ENCODE measurements around the gene TMEM179B. TPM values are rescaled to one million over a fixed set of nuclear protein-coding genes. Genes with fewer than 3 reads are reported as not detected.
A peak's percentile ranks its signal among the peaks of the same experiment; 100 is the strongest.

Gene TMEM179B
- total and polyA plus RNA-seq, 9 of the 15 experiments (the other 6 are each of a cell fraction or from before 2014, with no cell fraction given) = 27.7 to 105 (median 37.0) TPM

- TF ChIP-seq GMEB1 (CRISPR knock-in tag; IDR thresholded peaks at IDR 0.05) = no peak
- no peak for TF ChIP-seq PHF8 (IDR thresholded peaks at IDR 0.05; ENCODE audit: borderline replicate concordance, low read length)
- no peak for TF ChIP-seq ZNF696 (CRISPR knock-in tag; conservative IDR thresholded peaks at IDR 0.05)
- TF ChIP-seq TRIM28 (IDR thresholded peaks at IDR 0.05) = no peak
- TF ChIP-seq PRMT5 (CRISPR knock-in tag; IDR thresholded peaks at IDR 0.05) = no peak
- no peak for TF ChIP-seq CHD2 (IDR thresholded peaks at IDR 0.05; ENCODE audit: low read depth, low read length)
- TF ChIP-seq SMARCE1 (IDR thresholded peaks at IDR 0.05) = no peak
- no peak for TF ChIP-seq SMARCA5 (IDR thresholded peaks at IDR 0.05)
- no peak for TF ChIP-seq ZFP36 (IDR thresholded peaks at IDR 0.05; ENCODE audit: low read depth, low read length, partially characterized antibody)
- TF ChIP-seq NCOA6 (IDR thresholded peaks at IDR 0.05) = no peak
- peak in 1 of 2 experiments; percentile 7; a peak in 1 of 4 replicates for TF ChIP-seq FOXA3 (CRISPR knock-in tag; conservative IDR thresholded peaks at IDR 0.05 in 1 of 2, IDR thresholded peaks at IDR 0.05 in 1 of 2)
- no peak for TF ChIP-seq POLR2H (tag; IDR thresholded peaks at IDR 0.05; ENCODE audit: low read depth)
- no peak for TF ChIP-seq ZNF79 (CRISPR knock-in tag; IDR thresholded peaks at IDR 0.05; ENCODE audit: low read depth)
- TF ChIP-seq ATF1 (CRISPR knock-in tag; IDR thresholded peaks at IDR 0.05) = no peak
- 0 out of 2 replicates have a peak, but pooled peaks have one; percentile 9 for TF ChIP-seq ATF1 (tag; IDR thresholded peaks at IDR 0.05)
- TF ChIP-seq, protein P1, sequence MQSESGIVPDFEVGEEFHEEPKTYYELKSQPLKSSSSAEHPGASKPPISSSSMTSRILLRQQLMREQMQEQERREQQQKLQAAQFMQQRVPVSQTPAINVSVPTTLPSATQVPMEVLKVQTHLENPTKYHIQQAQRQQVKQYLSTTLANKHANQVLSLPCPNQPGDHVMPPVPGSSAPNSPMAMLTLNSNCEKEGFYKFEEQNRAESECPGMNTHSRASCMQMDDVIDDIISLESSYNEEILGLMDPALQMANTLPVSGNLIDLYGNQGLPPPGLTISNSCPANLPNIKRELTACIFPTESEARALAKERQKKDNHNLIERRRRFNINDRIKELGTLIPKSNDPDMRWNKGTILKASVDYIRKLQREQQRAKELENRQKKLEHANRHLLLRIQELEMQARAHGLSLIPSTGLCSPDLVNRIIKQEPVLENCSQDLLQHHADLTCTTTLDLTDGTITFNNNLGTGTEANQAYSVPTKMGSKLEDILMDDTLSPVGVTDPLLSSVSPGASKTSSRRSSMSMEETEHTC (IDR thresholded peaks at IDR 0.05) = peak; percentile 32; the same call in 1 of the 2 replicates
- TF ChIP-seq HDGF (IDR thresholded peaks at IDR 0.05) = peak; percentile 36; the same call in 1 of the 2 replicates
- no peak for TF ChIP-seq SNAPC5 (CRISPR knock-in tag; IDR thresholded peaks at IDR 0.05)
- TF ChIP-seq EP400 (IDR thresholded peaks at IDR 0.05) = no peak
- TF ChIP-seq MEIS2 (IDR thresholded peaks at IDR 0.05; ENCODE audit: partially characterized antibody) = peak; percentile 77
- TF ChIP-seq TEAD2 (tag; IDR thresholded peaks at IDR 0.05) = no peak
- no peak for TF ChIP-seq MAFF (IDR thresholded peaks at IDR 0.05; ENCODE audit: low read length)
- TF ChIP-seq CTCF (IDR thresholded peaks at IDR 0.05 in 2 of 3, conservative IDR thresholded peaks at IDR 0.05 in 1 of 3; ENCODE audit: insufficient read depth in 2 of 3, low read depth in 1 of 3, low read length in 3 of 3) = no peak
- TF ChIP-seq FOXA1 (IDR thresholded peaks at IDR 0.05; ENCODE audit: borderline replicate concordance) = no peak
- no peak for TF ChIP-seq ZNF436 (CRISPR knock-in tag; IDR thresholded peaks at IDR 0.05)
- no peak for TF ChIP-seq SPI1 (IDR thresholded peaks at IDR 0.05; ENCODE audit: borderline replicate concordance, low read depth, low read length)
- TF ChIP-seq SRSF1 (IDR thresholded peaks at IDR 0.05; ENCODE audit: low read depth, low read length) = no peak
These were observed 5.0 kb downstream of the TMEM179B start (continued) for GRCh38 chr11:62792202-62792575.
